Vagina (tissue), 2 donors: ENCODE results near the gene CBR3.

Experiments used
- POLR2A ChIP-seq, 2 donors: fragments of 450-650 bp; IDR thresholded peaks; one replicate each; pipeline ENCODE4 v1.6.1; 2017; ENCODE audit warnings: antibody characterized with exemption in 2 of 2, mild to moderate bottlenecking in 2 of 2, moderate library complexity in 2 of 2
- TF ChIP-seq, protein P1 (sequence below), 3 experiments: fragments of 450-650 bp in 2 of 3; fragments of 200-600 bp in 1 of 3; sonication (generic) in 1 of 3; IDR thresholded peaks; one replicate each; pipeline ENCODE4 v1.5.1; 2017 to 2019; ENCODE audit warnings: antibody characterized with exemption in 3 of 3, mild to moderate bottlenecking in 2 of 3, moderate library complexity in 2 of 3

GRCh38 chr21:36178349-36178748, 43.5 kb downstream of the CBR3 start:
- TF ChIP-seq POLR2A (IDR thresholded peaks at IDR 0.05) = no peak
- TF ChIP-seq, protein P1, sequence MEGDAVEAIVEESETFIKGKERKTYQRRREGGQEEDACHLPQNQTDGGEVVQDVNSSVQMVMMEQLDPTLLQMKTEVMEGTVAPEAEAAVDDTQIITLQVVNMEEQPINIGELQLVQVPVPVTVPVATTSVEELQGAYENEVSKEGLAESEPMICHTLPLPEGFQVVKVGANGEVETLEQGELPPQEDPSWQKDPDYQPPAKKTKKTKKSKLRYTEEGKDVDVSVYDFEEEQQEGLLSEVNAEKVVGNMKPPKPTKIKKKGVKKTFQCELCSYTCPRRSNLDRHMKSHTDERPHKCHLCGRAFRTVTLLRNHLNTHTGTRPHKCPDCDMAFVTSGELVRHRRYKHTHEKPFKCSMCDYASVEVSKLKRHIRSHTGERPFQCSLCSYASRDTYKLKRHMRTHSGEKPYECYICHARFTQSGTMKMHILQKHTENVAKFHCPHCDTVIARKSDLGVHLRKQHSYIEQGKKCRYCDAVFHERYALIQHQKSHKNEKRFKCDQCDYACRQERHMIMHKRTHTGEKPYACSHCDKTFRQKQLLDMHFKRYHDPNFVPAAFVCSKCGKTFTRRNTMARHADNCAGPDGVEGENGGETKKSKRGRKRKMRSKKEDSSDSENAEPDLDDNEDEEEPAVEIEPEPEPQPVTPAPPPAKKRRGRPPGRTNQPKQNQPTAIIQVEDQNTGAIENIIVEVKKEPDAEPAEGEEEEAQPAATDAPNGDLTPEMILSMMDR (IDR thresholded peaks at IDR 0.05) = no peak
